ENCODE measurements around the gene CHST11.
"Not testable (repeated sequence)": the region's sequence is repeated elsewhere in the genome, so short reads cannot be mapped to it uniquely, and the experiment has no call there.

CHST11 gene

GRCh38 chr12:104784592-104784991 lies 327.8 kb downstream of the CHST11 start:
- Mint-ChIP-seq H3K4me1 (ENCODE audit: low read depth) (no peaks in the 10 kb centered on the region), H3K36me3 (ENCODE audit: low read depth) (no peaks in the 10 kb centered on the region), H3K4me3 (no peak overlapping the region), H3K9me3 (peaks cover 13% of the 10 kb centered on the region), H3K27me3 (no peaks in the 10 kb centered on the region), H3K27ac (no peak overlapping the region)

GRCh38 chr12:104785886-104786285 lies 329.1 kb downstream of the CHST11 start:
- Mint-ChIP-seq H3K9me3 (peaks cover 8% of the 10 kb centered on the region), H3K4me1 (ENCODE audit: low read depth) (peaks cover 5% of the 10 kb centered on the region), H3K27me3 (no peaks in the 10 kb centered on the region), H3K4me3 (no peak overlapping the region), H3K27ac (no peak overlapping the region), H3K36me3 (ENCODE audit: low read depth) (no peaks in the 10 kb centered on the region)

- peaks cover 3% of the 10 kb centered on the region for H3K9me3 Mint-ChIP-seq
- no peaks in the 10 kb centered on the region for H3K27me3 Mint-ChIP-seq
- H3K4me1 Mint-ChIP-seq (ENCODE audit: low read depth) = peaks cover 5% of the 10 kb centered on the region
- H3K4me3 Mint-ChIP-seq = no peak overlapping the region
- H3K27ac Mint-ChIP-seq = no peak overlapping the region
- H3K36me3 Mint-ChIP-seq (ENCODE audit: low read depth) = no peaks in the 10 kb centered on the region
Measured at GRCh38 chr12:104786352-104786751, 329.6 kb downstream of the CHST11 start.

GRCh38 chr12:104788840-104789271 lies 332.1 kb downstream of the CHST11 start:
- Mint-ChIP-seq H3K27me3 (no peaks in the 10 kb centered on the region), H3K4me1 (ENCODE audit: low read depth) (peaks cover 5% of the 10 kb centered on the region), H3K9me3 (no peaks in the 10 kb centered on the region), H3K36me3 (ENCODE audit: low read depth) (no peaks in the 10 kb centered on the region), H3K4me3 (no peak overlapping the region), H3K27ac (no peak overlapping the region)

GRCh38 chr12:104790296-104791125 lies 333.8 kb downstream of the CHST11 start:
- Mint-ChIP-seq H3K4me3 (no peak overlapping the region), H3K27ac (no peak overlapping the region), H3K36me3 (ENCODE audit: low read depth) (no peaks in the 10 kb centered on the region), H3K4me1 (ENCODE audit: low read depth) (peaks cover 5% of the 10 kb centered on the region), H3K27me3 (peaks cover 3% of the 10 kb centered on the region), H3K9me3 (no peaks in the 10 kb centered on the region)

- Mint-ChIP-seq H3K36me3 (ENCODE audit: low read depth) (no peaks in the 10 kb centered on the region), H3K27ac (no peak overlapping the region), H3K27me3 (peaks cover 3% of the 10 kb centered on the region), H3K9me3 (no peaks in the 10 kb centered on the region), H3K4me3 (no peak overlapping the region), H3K4me1 (ENCODE audit: low read depth) (peaks cover 5% of the 10 kb centered on the region)
Measured at GRCh38 chr12:104792570-104792969, 335.8 kb downstream of the CHST11 start.

GRCh38 chr12:104793285-104793684 lies 336.5 kb downstream of the CHST11 start:
- no peak overlapping the region for H3K27ac Mint-ChIP-seq
- no peaks in the 10 kb centered on the region for H3K9me3 Mint-ChIP-seq
- peaks cover 3% of the 10 kb centered on the region for H3K27me3 Mint-ChIP-seq
- peaks cover 5% of the 10 kb centered on the region for H3K4me1 Mint-ChIP-seq (ENCODE audit: low read depth)
- H3K4me3 Mint-ChIP-seq = no peak overlapping the region
- H3K36me3 Mint-ChIP-seq (ENCODE audit: low read depth) = no peaks in the 10 kb centered on the region

GRCh38 chr12:104793968-104794367 lies 337.2 kb downstream of the CHST11 start:
- Mint-ChIP-seq H3K27me3 (peaks cover 3% of the 10 kb centered on the region), H3K4me1 (ENCODE audit: low read depth) (peaks cover 5% of the 10 kb centered on the region), H3K27ac (no peak overlapping the region), H3K9me3 (no peaks in the 10 kb centered on the region), H3K4me3 (no peak overlapping the region), H3K36me3 (ENCODE audit: low read depth) (no peaks in the 10 kb centered on the region)

GRCh38 chr12:104796475-104796862 lies 339.7 kb downstream of the CHST11 start:
- H3K27ac Mint-ChIP-seq = no peak overlapping the region
- peaks cover 3% of the 10 kb centered on the region for H3K27me3 Mint-ChIP-seq
- H3K9me3 Mint-ChIP-seq = no peaks in the 10 kb centered on the region
- H3K4me3 Mint-ChIP-seq = no peak overlapping the region
- H3K4me1 Mint-ChIP-seq (ENCODE audit: low read depth) = no peaks in the 10 kb centered on the region
- no peaks in the 10 kb centered on the region for H3K36me3 Mint-ChIP-seq (ENCODE audit: low read depth)

GRCh38 chr12:104799458-104799857 lies 342.7 kb downstream of the CHST11 start:
- Mint-ChIP-seq H3K27me3 (peaks cover 3% of the 10 kb centered on the region), H3K4me1 (ENCODE audit: low read depth) (no peaks in the 10 kb centered on the region), H3K27ac (no peak overlapping the region), H3K36me3 (ENCODE audit: low read depth) (no peaks in the 10 kb centered on the region), H3K4me3 (no peak overlapping the region), H3K9me3 (no peaks in the 10 kb centered on the region)

GRCh38 chr12:104801005-104801404 lies 344.3 kb downstream of the CHST11 start:
- no peaks in the 10 kb centered on the region for H3K27me3 Mint-ChIP-seq
- no peak overlapping the region for H3K4me3 Mint-ChIP-seq
- no peak overlapping the region for H3K27ac Mint-ChIP-seq
- H3K4me1 Mint-ChIP-seq (ENCODE audit: low read depth) = no peaks in the 10 kb centered on the region
- H3K9me3 Mint-ChIP-seq = no peaks in the 10 kb centered on the region
- H3K36me3 Mint-ChIP-seq (ENCODE audit: low read depth) = no peaks in the 10 kb centered on the region

GRCh38 chr12:104801427-104801826 lies 344.7 kb downstream of the CHST11 start:
- H3K4me1 Mint-ChIP-seq (ENCODE audit: low read depth) = no peaks in the 10 kb centered on the region
- H3K36me3 Mint-ChIP-seq (ENCODE audit: low read depth) = no peaks in the 10 kb centered on the region
- no peaks in the 10 kb centered on the region for H3K27me3 Mint-ChIP-seq
- H3K9me3 Mint-ChIP-seq = no peaks in the 10 kb centered on the region
- H3K27ac Mint-ChIP-seq = no peak overlapping the region
- H3K4me3 Mint-ChIP-seq = no peak overlapping the region

- Mint-ChIP-seq H3K27me3 (no peaks in the 10 kb centered on the region), H3K4me3 (no peak overlapping the region), H3K27ac (no peak overlapping the region), H3K9me3 (no peaks in the 10 kb centered on the region), H3K36me3 (ENCODE audit: low read depth) (no peaks in the 10 kb centered on the region), H3K4me1 (ENCODE audit: low read depth) (no peaks in the 10 kb centered on the region)
Measured at GRCh38 chr12:104802208-104802607, 345.5 kb downstream of the CHST11 start.

- Mint-ChIP-seq H3K36me3 (ENCODE audit: low read depth) (no peaks in the 10 kb centered on the region), H3K4me1 (ENCODE audit: low read depth) (peaks cover 5% of the 10 kb centered on the region), H3K27ac (no peak overlapping the region), H3K4me3 (no peak overlapping the region), H3K9me3 (no peaks in the 10 kb centered on the region), H3K27me3 (no peaks in the 10 kb centered on the region)
Measured at GRCh38 chr12:104805186-104805585, 348.4 kb downstream of the CHST11 start.

GRCh38 chr12:104806194-104806593 lies 349.4 kb downstream of the CHST11 start:
- not testable (repeated sequence) for H3K4me1 Mint-ChIP-seq (ENCODE audit: low read depth); H3K27ac Mint-ChIP-seq; H3K9me3 Mint-ChIP-seq; H3K27me3 Mint-ChIP-seq; H3K4me3 Mint-ChIP-seq; H3K36me3 Mint-ChIP-seq (ENCODE audit: low read depth)

GRCh38 chr12:104809251-104809650 lies 352.5 kb downstream of the CHST11 start:
- no peaks in the 10 kb centered on the region for H3K9me3 Mint-ChIP-seq
- no peaks in the 10 kb centered on the region for H3K27me3 Mint-ChIP-seq
- no peaks in the 10 kb centered on the region for H3K36me3 Mint-ChIP-seq (ENCODE audit: low read depth)
- H3K27ac Mint-ChIP-seq = no peak overlapping the region
- H3K4me3 Mint-ChIP-seq = no peak overlapping the region
- peaks cover 5% of the 10 kb centered on the region for H3K4me1 Mint-ChIP-seq (ENCODE audit: low read depth)
